Germinal center (tissue), 1 donor: ENCODE measurements around the gene GBP5.
"Not testable (repeated sequence)": the region's sequence is repeated elsewhere in the genome, so short reads cannot be mapped to it uniquely, and the experiment has no call there.

ENCODE experiments used
- DNase-seq: peaks from one replicate; pipeline ENCODE4 v3.0.0; 2012; ENCODE audit warnings: mixed read lengths, low spot score

Gene GBP5

DNA sequence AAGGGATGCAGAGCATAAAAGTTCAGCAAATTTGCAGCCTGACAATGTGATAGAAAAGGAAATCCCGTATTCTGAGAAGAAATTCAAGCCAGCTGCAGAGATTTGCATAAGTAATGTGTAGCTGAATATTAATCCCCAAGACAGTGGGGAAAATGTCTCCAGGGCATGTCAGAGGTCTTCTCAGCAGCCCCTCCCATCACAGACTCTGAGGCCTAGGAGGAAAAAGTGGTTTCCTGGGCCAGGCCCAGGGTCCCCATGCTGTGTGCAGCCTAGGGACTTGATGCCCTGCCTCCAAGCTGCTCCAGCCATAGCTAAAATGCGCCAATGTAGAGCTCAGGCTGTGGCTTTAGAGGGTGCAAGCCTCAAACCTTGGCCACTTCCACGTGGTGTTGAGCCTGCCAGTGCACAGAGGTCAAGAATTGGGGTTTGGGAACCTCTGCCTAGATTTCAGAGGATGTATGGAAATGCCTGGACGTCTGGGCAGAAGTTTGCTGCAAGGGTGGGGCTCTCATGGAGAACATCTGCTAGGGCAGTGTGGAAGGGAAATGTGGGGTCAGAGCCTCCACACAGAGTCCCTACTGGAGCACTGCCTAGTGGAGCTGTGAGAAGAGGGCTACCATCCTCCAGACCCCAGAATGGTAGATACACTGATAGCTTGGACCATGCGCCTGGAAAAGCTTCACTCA, 11.6 kb upstream of the GBP5 start:
- not testable (repeated sequence) for DNase-seq

- no peak for DNase-seq
Measured at GRCh38 chr1:89280766-89281165, 8.1 kb upstream of the GBP5 start.

GRCh38 chr1:89279011-89279466, 6.4 kb upstream of the GBP5 start:
- DNase-seq: no peak

GRCh38 chr1:89277725-89278124, 5.1 kb upstream of the GBP5 start:
- no peak for DNase-seq

GRCh38 chr1:89276690-89277089, 4.0 kb upstream of the GBP5 start:
- no peak for DNase-seq

DNA sequence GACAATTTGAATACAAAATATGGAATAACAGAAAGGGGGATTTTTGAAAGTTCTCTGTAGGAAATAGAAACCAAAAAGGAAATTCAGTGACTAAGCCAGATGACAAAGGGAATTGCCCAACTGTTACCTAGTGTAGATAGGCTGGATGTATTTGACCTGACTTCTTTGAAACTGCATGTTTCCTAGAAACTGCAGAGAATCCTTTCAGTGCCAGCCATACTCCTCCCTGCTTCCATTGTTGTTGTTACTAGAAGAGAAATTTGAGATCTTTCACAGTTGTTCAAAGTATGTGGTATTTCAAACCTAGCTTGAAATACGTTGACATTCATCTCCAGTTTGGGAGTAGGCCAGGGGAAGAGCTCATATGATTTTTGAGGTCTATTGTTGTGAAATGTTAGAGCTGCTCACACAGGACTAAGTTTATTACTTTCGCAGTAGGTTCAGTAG, 1.8 kb upstream of the GBP5 start:
- no peak for DNase-seq

GRCh38 chr1:89273324-89273778, 691 bp upstream of the GBP5 start:
- no peak for DNase-seq

DNA sequence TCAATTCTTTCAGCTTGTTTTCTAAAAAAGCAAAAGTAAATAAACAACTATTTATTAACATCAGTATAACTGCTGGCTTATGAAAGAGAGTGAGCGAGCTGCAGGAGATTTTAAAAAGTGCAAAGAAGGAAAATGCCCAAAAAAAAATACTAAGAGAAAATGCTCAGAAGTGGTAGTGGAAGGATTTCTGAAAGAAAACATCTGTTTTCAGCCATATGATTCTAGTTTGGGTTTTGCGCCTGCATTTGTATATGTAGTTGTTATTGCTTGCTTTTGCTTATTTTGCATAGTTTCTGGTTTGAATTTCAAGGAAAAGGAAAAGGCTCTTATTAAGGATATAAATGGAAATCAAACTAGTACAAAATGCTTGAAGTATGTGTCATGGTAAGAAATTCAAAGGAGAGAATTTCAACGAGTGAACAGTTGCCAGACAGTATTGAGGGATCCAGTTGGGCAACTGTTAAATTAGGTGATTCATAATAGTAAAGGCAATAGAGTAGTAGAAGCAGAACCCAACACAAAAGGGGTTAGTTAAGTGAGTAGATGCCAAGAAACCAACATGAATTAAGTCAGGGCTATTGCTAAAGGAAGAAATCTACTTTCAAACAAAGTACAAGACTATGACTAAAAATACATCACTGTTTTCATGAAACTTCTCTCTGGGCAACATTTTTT, 1.2 kb downstream of the GBP5 start:
- DNase-seq: no peak

GRCh38 chr1:89270423-89270822, 2.2 kb downstream of the GBP5 start:
- no peak for DNase-seq

GRCh38 chr1:89269277-89269676, 3.4 kb downstream of the GBP5 start:
- DNase-seq: no peak

DNA sequence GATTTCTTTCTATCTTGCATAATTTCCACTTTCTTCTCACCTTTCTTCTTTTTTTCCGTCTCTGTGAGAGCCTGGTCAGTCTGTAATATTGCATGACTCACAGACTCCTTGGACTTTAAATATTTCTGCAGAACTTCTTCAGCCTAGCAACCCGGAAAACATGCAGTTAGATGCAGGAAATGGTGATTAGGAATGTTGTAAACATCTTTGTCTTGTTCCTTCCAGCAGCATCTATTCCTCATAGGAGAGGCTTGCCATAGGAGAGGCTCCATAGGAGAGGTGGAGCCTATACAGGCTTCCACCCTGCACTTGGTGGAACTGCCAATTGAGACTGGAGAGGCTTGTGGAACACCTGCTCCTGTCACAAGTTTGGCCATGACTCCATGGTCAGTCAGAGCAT, 10.0 kb downstream of the GBP5 start:
- DNase-seq: no peak

DNA sequence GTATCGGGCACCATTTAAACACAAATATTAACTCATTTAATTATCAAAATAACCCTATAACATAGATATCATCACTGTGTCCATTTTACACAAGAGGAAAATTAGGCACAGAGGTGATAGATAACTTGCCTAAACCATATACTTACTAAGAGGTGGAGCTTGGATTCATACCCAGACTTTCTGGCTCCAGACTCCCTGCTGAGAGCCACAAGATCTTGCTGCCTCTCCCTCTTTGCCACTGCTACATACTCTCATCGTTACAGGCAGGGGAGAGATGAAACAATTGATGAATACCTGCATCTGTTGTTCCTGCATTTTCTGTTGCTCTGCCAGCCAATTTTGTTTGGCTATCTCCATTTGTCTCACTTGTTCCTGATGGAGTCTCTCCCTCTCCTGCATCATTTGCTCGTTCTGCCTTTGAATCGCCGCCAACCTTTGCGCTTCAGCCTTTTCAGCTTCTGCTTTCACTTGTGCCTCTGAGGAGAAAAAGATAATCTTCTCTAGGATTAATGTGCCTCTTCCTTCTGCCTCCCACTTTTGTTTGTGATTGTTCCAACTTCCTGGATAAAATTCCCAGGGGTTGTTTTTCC, 10.6 kb downstream of the GBP5 start:
- no peak for DNase-seq

GRCh38 chr1:89260566-89261255, 11.9 kb downstream of the GBP5 start:
- no peak for DNase-seq

- no peak for DNase-seq
Measured at GRCh38 chr1:89260042-89260441, 12.6 kb downstream of the GBP5 start.

DNA sequence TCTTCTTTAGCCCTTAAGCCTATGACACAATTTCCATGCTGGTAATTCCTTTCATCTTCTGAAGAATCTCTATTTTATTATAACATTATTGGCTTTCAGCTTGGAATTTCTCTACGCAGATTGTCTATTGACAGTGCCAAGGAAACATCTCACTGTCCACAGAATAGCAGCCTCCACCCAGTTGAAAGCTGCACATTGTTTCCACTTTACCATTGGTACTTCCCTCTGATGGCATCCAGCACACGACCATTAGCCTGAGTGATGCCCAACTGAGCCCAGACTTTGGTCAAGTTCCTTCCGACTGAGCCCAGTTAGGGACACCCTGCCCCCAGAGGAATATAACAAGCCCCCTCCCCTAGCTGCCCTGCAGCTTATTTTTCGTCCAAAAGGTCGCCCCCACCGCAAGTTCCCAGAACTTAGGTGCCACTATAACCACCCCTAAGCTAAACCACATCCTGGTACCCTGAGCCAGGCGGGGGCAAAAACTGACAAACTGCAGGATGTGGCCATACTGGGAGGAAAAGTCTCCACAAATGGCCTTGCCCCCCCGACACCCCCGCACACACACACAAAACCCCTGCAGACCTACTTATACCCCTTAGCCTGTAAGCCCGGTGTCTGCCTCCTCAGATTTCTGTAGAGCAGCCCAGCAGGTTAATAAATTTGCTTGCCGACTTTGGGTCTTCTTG, 13.2 kb downstream of the GBP5 start:
- no peak for DNase-seq

GRCh38 chr1:89257041-89257440, 15.6 kb downstream of the GBP5 start:
- no peak for DNase-seq

DNA sequence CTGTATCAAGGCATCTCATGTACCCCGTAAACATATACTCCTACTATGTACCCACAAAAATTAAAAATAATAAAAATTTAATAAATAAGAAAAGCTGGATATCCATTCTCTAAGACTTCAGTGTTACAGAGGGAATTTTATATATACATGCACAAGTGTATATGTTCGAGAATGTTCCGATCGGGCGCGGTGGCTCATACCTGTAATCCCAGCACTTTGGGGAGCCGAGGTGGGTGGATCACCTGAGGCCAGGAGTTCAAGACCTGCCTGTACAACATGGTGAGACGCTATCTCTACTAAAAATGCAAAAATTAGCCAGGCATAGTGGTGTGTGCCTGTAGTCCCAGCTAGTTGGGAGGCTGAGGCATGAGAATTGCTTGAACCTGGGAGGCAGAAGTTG, 17.1 kb downstream of the GBP5 start:
- DNase-seq: not testable (repeated sequence)

- no peak for DNase-seq
Measured at GRCh38 chr1:89254658-89255287, 17.9 kb downstream of the GBP5 start.

- no peak for DNase-seq
Measured at GRCh38 chr1:89243046-89243445, 29.6 kb downstream of the GBP5 start.
